Vagina (tissue), 2 donors: ENCODE measurements around the gene DNAJA2.

Experiments
- POLR2A ChIP-seq, 2 donors: fragments of 450-650 bp; IDR thresholded peaks; one replicate each; pipeline ENCODE4 v1.6.1; 2017; ENCODE audit warnings: antibody characterized with exemption in 2 of 2, mild to moderate bottlenecking in 2 of 2, moderate library complexity in 2 of 2
- TF ChIP-seq, protein P1 (sequence below), 3 experiments: fragments of 450-650 bp in 2 of 3; fragments of 200-600 bp in 1 of 3; sonication (generic) in 1 of 3; IDR thresholded peaks; one replicate each; pipeline ENCODE4 v1.5.1; 2017 to 2019; ENCODE audit warnings: antibody characterized with exemption in 3 of 3, mild to moderate bottlenecking in 2 of 3, moderate library complexity in 2 of 3

DNA sequence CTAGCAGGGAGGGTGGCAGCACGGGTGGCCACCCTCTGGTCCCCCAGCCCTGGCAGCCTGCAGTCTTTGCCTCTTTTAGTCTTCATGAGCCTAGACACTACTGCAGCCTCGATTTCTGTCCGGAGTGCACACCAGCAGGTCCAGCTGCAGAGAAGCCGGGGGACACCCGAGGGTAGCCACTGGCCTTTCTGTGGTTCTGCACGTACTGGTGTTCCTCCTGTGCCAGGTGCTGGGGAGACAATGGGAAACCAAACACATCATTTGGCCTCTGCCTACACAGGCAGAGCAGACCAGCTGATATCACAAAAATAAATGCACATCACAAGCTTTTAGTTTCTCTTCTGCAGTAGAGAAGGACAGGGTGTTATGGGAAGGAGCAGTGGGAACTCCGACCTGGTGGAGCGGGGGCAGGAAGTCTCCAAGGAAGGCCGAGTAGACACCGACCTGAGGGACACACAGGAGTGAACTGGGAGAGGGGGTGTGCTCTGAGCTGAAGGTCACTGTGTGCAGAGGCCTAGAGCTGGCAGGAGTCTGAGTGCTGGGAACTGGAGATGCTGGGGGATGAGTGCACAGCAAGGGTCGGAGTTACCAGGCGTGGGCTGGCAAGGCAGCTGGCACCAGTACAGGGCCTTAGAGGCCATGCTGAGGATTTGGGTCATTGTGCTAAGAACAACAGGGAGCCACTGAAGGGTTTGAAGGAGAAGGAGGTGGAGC lies 66.3 kb downstream of the DNAJA2 start:
- no peak for TF ChIP-seq POLR2A (IDR thresholded peaks at IDR 0.05)
- TF ChIP-seq, protein P1, sequence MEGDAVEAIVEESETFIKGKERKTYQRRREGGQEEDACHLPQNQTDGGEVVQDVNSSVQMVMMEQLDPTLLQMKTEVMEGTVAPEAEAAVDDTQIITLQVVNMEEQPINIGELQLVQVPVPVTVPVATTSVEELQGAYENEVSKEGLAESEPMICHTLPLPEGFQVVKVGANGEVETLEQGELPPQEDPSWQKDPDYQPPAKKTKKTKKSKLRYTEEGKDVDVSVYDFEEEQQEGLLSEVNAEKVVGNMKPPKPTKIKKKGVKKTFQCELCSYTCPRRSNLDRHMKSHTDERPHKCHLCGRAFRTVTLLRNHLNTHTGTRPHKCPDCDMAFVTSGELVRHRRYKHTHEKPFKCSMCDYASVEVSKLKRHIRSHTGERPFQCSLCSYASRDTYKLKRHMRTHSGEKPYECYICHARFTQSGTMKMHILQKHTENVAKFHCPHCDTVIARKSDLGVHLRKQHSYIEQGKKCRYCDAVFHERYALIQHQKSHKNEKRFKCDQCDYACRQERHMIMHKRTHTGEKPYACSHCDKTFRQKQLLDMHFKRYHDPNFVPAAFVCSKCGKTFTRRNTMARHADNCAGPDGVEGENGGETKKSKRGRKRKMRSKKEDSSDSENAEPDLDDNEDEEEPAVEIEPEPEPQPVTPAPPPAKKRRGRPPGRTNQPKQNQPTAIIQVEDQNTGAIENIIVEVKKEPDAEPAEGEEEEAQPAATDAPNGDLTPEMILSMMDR (IDR thresholded peaks at IDR 0.05), result no peak
